SK-N-SH (cell line): ENCODE data around the gene PCMT1. TPM values are rescaled to one million over a fixed set of nuclear protein-coding genes. Genes with fewer than 3 reads are reported as not detected.

ENCODE experiments used
- CTCF ChIA-PET: fragments of 300-600, 350-600 bp; formaldehyde crosslinking; extraction: SDS; loops from one replicate; lab custom pipeline; 2021; lab: Yijun Ruan, JAX
- POLR2A ChIA-PET: fragments of 350-600 bp; sonication (Branson Sonifier 250); formaldehyde crosslinking; extraction: SDS; loops from one replicate; lab custom pipeline; 2020; ENCODE audit warnings: antibody characterized with exemption, inconsistent platforms; lab: Yijun Ruan, JAX
- DNase-seq: peaks from one replicate; pipeline ENCODE4 v3.0.0; 2012
- H2AFZ ChIP-seq: fragments of 200-600 bp; sonication (generic); 2 replicates; pipeline ENCODE4 v1.8.1; 2016; ENCODE audit warnings: antibody characterized with exemption, mild to moderate bottlenecking, low read depth
- H3F3A ChIP-seq: fragments of 200-600 bp; sonication (generic); replicated peaks from 2 replicates; pipeline ENCODE3; 2016; ENCODE audit warnings: antibody characterized with exemption, mild to moderate bottlenecking; ENCODE audit not compliant: insufficient read depth
- H3K27ac ChIP-seq, 2 experiments: fragments of 200-500 bp in 1 of 2; fragments of 200-600 bp in 1 of 2; sonication (Bioruptor generic) in 1 of 2; sonication (generic), shearing (Covaris generic) in 1 of 2; 2 replicates each; pipeline versions ENCODE4 v1.5.1 to v1.6.1; 2014 to 2016; ENCODE audit warnings: low read depth in 2 of 2, inconsistent platforms in 1 of 2, low read length in 1 of 2, mild to moderate bottlenecking in 1 of 2, mixed read lengths in 1 of 2
- H3K27me3 ChIP-seq: fragments of 200-600 bp; sonication (generic), shearing (Covaris generic); 2 replicates; pipeline ENCODE4 v1.6.1; 2016; ENCODE audit warnings: mixed run types; ENCODE audit not compliant: insufficient read depth
- H3K36me3 ChIP-seq, 2 experiments: fragments of 200-500 bp in 1 of 2; fragments of 200-600 bp in 1 of 2; sonication (Bioruptor generic) in 1 of 2; sonication (generic) in 1 of 2; replicated peaks in 1 of 2; 2 replicates each; pipeline versions ENCODE3 to v1.5.1; 2014 to 2016; ENCODE audit warnings: low read length in 1 of 2, mild to moderate bottlenecking in 1 of 2; ENCODE audit not compliant: insufficient read depth in 2 of 2, control insufficient read depth in 1 of 2
- H3K4me1 ChIP-seq, 2 experiments: fragments of 200-500 bp in 1 of 2; fragments of 200-600 bp in 1 of 2; sonication (Bioruptor generic) in 1 of 2; sonication (generic), shearing (Covaris generic) in 1 of 2; 2 replicates each; pipeline versions ENCODE4 v1.5.1 to v1.6.1; 2014 to 2016; ENCODE audit warnings: low read depth in 1 of 2, low read length in 1 of 2, mixed run types in 1 of 2; ENCODE audit not compliant: insufficient read depth in 2 of 2, control insufficient read depth in 1 of 2
- H3K4me2 ChIP-seq: fragments of 200-600 bp; sonication (generic), shearing (Covaris generic); 2 replicates; pipeline ENCODE4 v1.6.1; 2017; ENCODE audit warnings: mixed run types
- H3K4me3 ChIP-seq, 2 experiments: fragments of 200-500 bp in 1 of 2; fragments of 200-600 bp in 1 of 2; sonication (Bioruptor generic) in 1 of 2; sonication (generic), shearing (Covaris generic) in 1 of 2; 2 replicates each; pipeline versions ENCODE4 v1.5.1 to v1.8.1; 2014 to 2016; ENCODE audit warnings: low read depth in 2 of 2, inconsistent platforms in 1 of 2, low read length in 1 of 2, mild to moderate bottlenecking in 1 of 2, mixed read lengths in 1 of 2, moderate library complexity in 1 of 2
- H3K79me2 ChIP-seq: fragments of 200-600 bp; sonication (generic); 2 replicates; pipeline ENCODE4 v1.8.1; 2017; ENCODE audit warnings: mild to moderate bottlenecking; ENCODE audit not compliant: insufficient read depth
- H3K9ac ChIP-seq: fragments of 200-600 bp; sonication (generic); 2 replicates; pipeline ENCODE4 v1.6.1; 2017; ENCODE audit warnings: mixed run types
- H3K9me2 ChIP-seq: fragments of 200-600 bp; sonication (generic); 2 replicates; pipeline ENCODE4 v1.6.1; 2017; ENCODE audit warnings: mixed run types
- H3K9me3 ChIP-seq: fragments of 200-600 bp; sonication (generic); 2 replicates; pipeline ENCODE4 v1.6.1; 2017; ENCODE audit warnings: mixed run types, mild to moderate bottlenecking, moderate library complexity
- H4K20me1 ChIP-seq: fragments of 200-600 bp; sonication (generic); 2 replicates; pipeline ENCODE4 v1.6.1; 2017; ENCODE audit warnings: mild to moderate bottlenecking, mixed run types; ENCODE audit not compliant: insufficient read depth
- ELF1 ChIP-seq: IDR thresholded peaks from 2 replicates; pipeline ENCODE4 v1.4.0; 2012
- EP300 ChIP-seq, 2 experiments: IDR thresholded peaks; 2 replicates each; pipeline versions ENCODE4 v1.4.0 to v1.6.1; 2012; ENCODE audit warnings: borderline replicate concordance in 1 of 2, low read depth in 1 of 2, low read length in 1 of 2
- FOSL2 ChIP-seq: IDR thresholded peaks from 2 replicates; pipeline ENCODE4 v1.4.0; 2012; ENCODE audit warnings: low read depth, mild to moderate bottlenecking, moderate library complexity, borderline replicate concordance
- FOXJ3 ChIP-seq: sonication (generic); formaldehyde crosslinking; IDR thresholded peaks from 2 replicates; pipeline ENCODE4 v1.5.1; 2020; ENCODE audit warnings: mild to moderate bottlenecking, missing genetic modification reagents
- GABPA ChIP-seq: IDR thresholded peaks from 2 replicates; pipeline ENCODE4 v1.4.0; 2012; ENCODE audit warnings: low read depth, mild to moderate bottlenecking
- MEF2A ChIP-seq: IDR thresholded peaks from 2 replicates; pipeline ENCODE4 v1.4.0; 2012; ENCODE audit warnings: low read depth, borderline replicate concordance
- NFIC ChIP-seq: IDR thresholded peaks from 2 replicates; pipeline ENCODE4 v1.4.0; 2012; ENCODE audit warnings: borderline replicate concordance
- NRF1 ChIP-seq: IDR thresholded peaks from 2 replicates; pipeline ENCODE4 v1.6.1; 2012; ENCODE audit warnings: low read depth, mild to moderate bottlenecking, low read length
- POLR2AphosphoS5 ChIP-seq: IDR thresholded peaks from 2 replicates; pipeline ENCODE4 v1.6.1; 2012; ENCODE audit warnings: low read depth, low read length
- RAD21 ChIP-seq: IDR thresholded peaks from 2 replicates; pipeline ENCODE4 v1.6.1; 2012; ENCODE audit warnings: mild to moderate bottlenecking, low read length
- RXRA ChIP-seq: IDR thresholded peaks from 2 replicates; pipeline ENCODE4 v1.4.0; 2012; ENCODE audit warnings: low read depth, mild to moderate bottlenecking, borderline replicate concordance
- SIN3A ChIP-seq: IDR thresholded peaks from 2 replicates; pipeline ENCODE4 v1.6.1; 2012; ENCODE audit warnings: low read depth, mild to moderate bottlenecking, low read length, moderate library complexity, borderline replicate concordance
- TAF1 ChIP-seq: IDR thresholded peaks from 2 replicates; pipeline ENCODE4 v1.6.1; 2012; ENCODE audit warnings: low read depth, mild to moderate bottlenecking, low read length, moderate library complexity, borderline replicate concordance
- TCF12 ChIP-seq: IDR thresholded peaks from 2 replicates; pipeline ENCODE4 v1.4.0; 2012
- WGBS: methylation state at CpG from one replicate; pipeline ENCODE4 v1.1.6; 2017; ENCODE audit warnings: low lambda C conversion rate; 5-methylcytosine and 5-hydroxymethylcytosine counted together
- polyA plus RNA-seq, 3 experiments: library from polyadenylated mRNA; depleted of rRNA; stranded (reverse); fragments of >200 nt; gene quantifications; 2 replicates each; pipeline ENCODE4 v1.2.3, GENCODE V29; 2012
- TF ChIP-seq, protein P1 (sequence below): fragments of 150-350 bp; IDR thresholded peaks from 2 replicates; pipeline ENCODE4 v1.6.1; 2017; ENCODE audit warnings: antibody characterized with exemption, low read length, low read depth, borderline replicate concordance
- TF ChIP-seq, protein P2 (sequence below): IDR thresholded peaks from 2 replicates; pipeline ENCODE4 v1.4.0; 2012; ENCODE audit warnings: low read depth, borderline replicate concordance
- TF ChIP-seq, protein P3 (sequence below): IDR thresholded peaks from 2 replicates; pipeline ENCODE4 v1.4.0; 2012; ENCODE audit warnings: low read depth, borderline replicate concordance

Gene PCMT1
- polyA plus RNA-seq, 1 of the 3 experiments (the other 2 are of a cell fraction): 190 TPM

- Histone ChIP-seq H2AFZ (no peak overlapping the region), H3K9me3 (no peaks in the 10 kb centered on the region), H3K9ac (no peak overlapping the region), H4K20me1 (peaks cover 6% of the 10 kb centered on the region; the same call in 1 of the 2 replicates), H3K79me2 (peaks cover 79% of the 10 kb centered on the region), H3K27ac (peak overlapping the region in 1 of 2 experiments; percentile 28; a peak in 1 of 4 replicates), H3K27me3 (no peaks in the 10 kb centered on the region), H3K4me3 (no peak overlapping the region), H3K36me3 (peaks cover 3 to 23% of the 10 kb centered on the region in 2 experiments), H3K4me1 (0 out of 4 replicates have a peak, but pooled peaks cover 0 to 4% of the 10 kb centered on the region in 2 experiments), H3F3A (peaks cover 28% of the 10 kb centered on the region), H3K4me2 (no peak overlapping the region)
- ChIA-PET POLR2A (no interaction called here), CTCF (no interaction called here)
- WGBS: 56% methylated on average over 3 of the region's 3 CpGs
- DNase-seq: no peak
- TF ChIP-seq EP300 (IDR thresholded peaks at IDR 0.05; ENCODE audit: borderline replicate concordance in 1 of 2, low read depth in 1 of 2, low read length in 1 of 2) (no peak), TAF1 (no peak), NRF1 (no peak), NFIC (peak; percentile 33; the same call in 1 of the 2 replicates), RAD21 (no peak), GABPA (no peak)
- TF ChIP-seq, all 33 proteins: peak for 1
- no peaks in the 10 kb centered on the region for H3K9me2 ChIP-seq
These were observed 16.7 kb downstream of the PCMT1 start for GRCh38 chr6:149766156-149766769.

- Histone ChIP-seq H2AFZ (no peak overlapping the region), H3K9me2 (no peaks in the 10 kb centered on the region), H3K4me3 (no peak overlapping the region), H3K79me2 (peaks cover 69% of the 10 kb centered on the region), H3K9ac (no peak overlapping the region), H3K36me3 (peaks cover 8 to 48% of the 10 kb centered on the region in 2 experiments), H3K4me2 (no peak overlapping the region), H3K27ac (no peak overlapping the region), H3K27me3 (no peaks in the 10 kb centered on the region), H3F3A (peaks cover 11% of the 10 kb centered on the region), H3K9me3 (no peaks in the 10 kb centered on the region), H4K20me1 (no peaks in the 10 kb centered on the region), H3K4me1 (no peaks in the 10 kb centered on the region)
- no peak for TF ChIP-seq TCF12
- no peak for TF ChIP-seq NFIC
- TF ChIP-seq ELF1: no peak
- TF ChIP-seq SIN3A: no peak
- no peak for TF ChIP-seq EP300 (IDR thresholded peaks at IDR 0.05; ENCODE audit: borderline replicate concordance in 1 of 2, low read depth in 1 of 2, low read length in 1 of 2)
- TF ChIP-seq POLR2AphosphoS5: no peak
- POLR2A ChIA-PET: interaction anchor here (0.6 kb wide), 1 partner anchor 10 kb away, joined by 3 read pairs; no protein-coding TSS in a partner anchor
- no peak for DNase-seq
- CTCF ChIA-PET: no interaction called here
- WGBS: 97% methylated on average over 2 of the region's 2 CpGs
These were observed 20.1 kb downstream of the PCMT1 start for GRCh38 chr6:149769676-149770075.

DNA sequence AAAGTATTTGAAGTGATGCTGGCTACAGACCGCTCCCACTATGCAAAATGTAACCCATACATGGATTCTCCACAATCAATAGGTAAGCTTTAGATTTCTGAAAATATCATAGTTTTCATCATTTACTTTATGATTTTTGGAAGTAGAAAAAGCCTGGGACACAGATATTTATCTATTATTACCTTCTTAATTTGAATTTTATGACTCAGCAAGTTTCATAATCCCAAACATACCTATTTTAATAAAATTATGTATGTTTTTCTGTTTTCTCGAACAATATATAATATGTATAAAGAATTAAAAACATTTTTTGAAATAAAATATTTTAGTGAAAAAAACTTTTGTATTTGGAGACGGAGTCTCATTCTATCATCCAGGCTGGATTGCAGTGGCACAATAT is 21.6 kb downstream of the PCMT1 start:
- TF ChIP-seq FOSL2: no peak
- TF ChIP-seq, protein P1, sequence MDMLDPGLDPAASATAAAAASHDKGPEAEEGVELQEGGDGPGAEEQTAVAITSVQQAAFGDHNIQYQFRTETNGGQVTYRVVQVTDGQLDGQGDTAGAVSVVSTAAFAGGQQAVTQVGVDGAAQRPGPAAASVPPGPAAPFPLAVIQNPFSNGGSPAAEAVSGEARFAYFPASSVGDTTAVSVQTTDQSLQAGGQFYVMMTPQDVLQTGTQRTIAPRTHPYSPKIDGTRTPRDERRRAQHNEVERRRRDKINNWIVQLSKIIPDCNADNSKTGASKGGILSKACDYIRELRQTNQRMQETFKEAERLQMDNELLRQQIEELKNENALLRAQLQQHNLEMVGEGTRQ: no peak
- TF ChIP-seq ELF1: no peak
- no peak for TF ChIP-seq GABPA
- TF ChIP-seq, protein P2, sequence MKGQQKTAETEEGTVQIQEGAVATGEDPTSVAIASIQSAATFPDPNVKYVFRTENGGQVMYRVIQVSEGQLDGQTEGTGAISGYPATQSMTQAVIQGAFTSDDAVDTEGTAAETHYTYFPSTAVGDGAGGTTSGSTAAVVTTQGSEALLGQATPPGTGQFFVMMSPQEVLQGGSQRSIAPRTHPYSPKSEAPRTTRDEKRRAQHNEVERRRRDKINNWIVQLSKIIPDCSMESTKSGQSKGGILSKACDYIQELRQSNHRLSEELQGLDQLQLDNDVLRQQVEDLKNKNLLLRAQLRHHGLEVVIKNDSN: no peak
- no peak for TF ChIP-seq FOXJ3 (CRISPR knock-in tag)
- TF ChIP-seq, protein P3, sequence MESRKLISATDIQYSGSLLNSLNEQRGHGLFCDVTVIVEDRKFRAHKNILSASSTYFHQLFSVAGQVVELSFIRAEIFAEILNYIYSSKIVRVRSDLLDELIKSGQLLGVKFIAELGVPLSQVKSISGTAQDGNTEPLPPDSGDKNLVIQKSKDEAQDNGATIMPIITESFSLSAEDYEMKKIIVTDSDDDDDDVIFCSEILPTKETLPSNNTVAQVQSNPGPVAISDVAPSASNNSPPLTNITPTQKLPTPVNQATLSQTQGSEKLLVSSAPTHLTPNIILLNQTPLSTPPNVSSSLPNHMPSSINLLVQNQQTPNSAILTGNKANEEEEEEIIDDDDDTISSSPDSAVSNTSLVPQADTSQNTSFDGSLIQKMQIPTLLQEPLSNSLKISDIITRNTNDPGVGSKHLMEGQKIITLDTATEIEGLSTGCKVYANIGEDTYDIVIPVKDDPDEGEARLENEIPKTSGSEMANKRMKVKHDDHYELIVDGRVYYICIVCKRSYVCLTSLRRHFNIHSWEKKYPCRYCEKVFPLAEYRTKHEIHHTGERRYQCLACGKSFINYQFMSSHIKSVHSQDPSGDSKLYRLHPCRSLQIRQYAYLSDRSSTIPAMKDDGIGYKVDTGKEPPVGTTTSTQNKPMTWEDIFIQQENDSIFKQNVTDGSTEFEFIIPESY: no peak
- no peak for TF ChIP-seq MEF2A
- TF ChIP-seq RXRA: no peak
- Histone ChIP-seq H3K27ac (no peak overlapping the region), H3K9me3 (no peaks in the 10 kb centered on the region), H3K4me1 (no peaks in the 10 kb centered on the region), H3K79me2 (peaks cover 61% of the 10 kb centered on the region; the same call in 1 of the 2 replicates), H3K4me2 (no peak overlapping the region), H3K27me3 (no peaks in the 10 kb centered on the region), H3K9ac (no peak overlapping the region), H3K4me3 (no peak overlapping the region), H4K20me1 (no peaks in the 10 kb centered on the region), H2AFZ (no peak overlapping the region), H3K9me2 (no peaks in the 10 kb centered on the region), H3F3A (peaks cover 5% of the 10 kb centered on the region), H3K36me3 (peaks cover 6 to 49% of the 10 kb centered on the region in 2 experiments)
- ChIA-PET POLR2A (no interaction called here), CTCF (interaction anchor here (1.3 kb wide), 1 partner anchor 21 kb away, joined by 3 read pairs; no protein-coding TSS in a partner anchor)
- no peak for DNase-seq
- WGBS: 97% methylated on average over 3 of the region's 3 CpGs
